ENCODE measurements around the gene SCFD2.

DNA sequence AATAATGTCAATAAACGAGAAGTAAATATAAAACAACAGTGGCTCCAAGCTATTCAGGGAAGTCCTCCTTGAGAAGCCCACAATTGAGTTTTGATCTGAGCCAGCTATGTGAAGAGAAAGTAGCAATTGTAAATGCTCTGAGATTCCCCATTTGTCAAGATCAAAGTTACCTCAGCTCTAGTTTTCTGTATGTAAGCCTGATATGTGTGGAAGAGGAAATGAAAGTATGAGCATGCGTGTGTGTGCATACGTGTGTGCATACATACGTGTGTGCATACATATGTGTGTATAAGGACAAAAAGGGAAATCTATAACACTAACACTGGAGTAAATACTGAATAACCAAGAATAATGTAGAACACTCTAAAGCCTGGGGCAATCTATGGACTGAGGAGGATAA, 130.3 kb downstream of the SCFD2 start:
- TF ChIP-seq, protein P1, sequence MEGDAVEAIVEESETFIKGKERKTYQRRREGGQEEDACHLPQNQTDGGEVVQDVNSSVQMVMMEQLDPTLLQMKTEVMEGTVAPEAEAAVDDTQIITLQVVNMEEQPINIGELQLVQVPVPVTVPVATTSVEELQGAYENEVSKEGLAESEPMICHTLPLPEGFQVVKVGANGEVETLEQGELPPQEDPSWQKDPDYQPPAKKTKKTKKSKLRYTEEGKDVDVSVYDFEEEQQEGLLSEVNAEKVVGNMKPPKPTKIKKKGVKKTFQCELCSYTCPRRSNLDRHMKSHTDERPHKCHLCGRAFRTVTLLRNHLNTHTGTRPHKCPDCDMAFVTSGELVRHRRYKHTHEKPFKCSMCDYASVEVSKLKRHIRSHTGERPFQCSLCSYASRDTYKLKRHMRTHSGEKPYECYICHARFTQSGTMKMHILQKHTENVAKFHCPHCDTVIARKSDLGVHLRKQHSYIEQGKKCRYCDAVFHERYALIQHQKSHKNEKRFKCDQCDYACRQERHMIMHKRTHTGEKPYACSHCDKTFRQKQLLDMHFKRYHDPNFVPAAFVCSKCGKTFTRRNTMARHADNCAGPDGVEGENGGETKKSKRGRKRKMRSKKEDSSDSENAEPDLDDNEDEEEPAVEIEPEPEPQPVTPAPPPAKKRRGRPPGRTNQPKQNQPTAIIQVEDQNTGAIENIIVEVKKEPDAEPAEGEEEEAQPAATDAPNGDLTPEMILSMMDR (IDR thresholded peaks at IDR 0.05; ENCODE audit: extremely low read depth in 1 of 2, insufficient read depth in 1 of 2, low read depth in 1 of 2, low read length in 2 of 2), result no peak
- no peak for TF ChIP-seq EZH2 (IDR thresholded peaks at IDR 0.05; ENCODE audit: borderline replicate concordance, low read depth, low read length, severe bottlenecking)
- no peak for TF ChIP-seq POLR2A (IDR thresholded peaks at IDR 0.05; ENCODE audit: low read depth, low read length)
- no peak for TF ChIP-seq POLR2AphosphoS5 (IDR thresholded peaks at IDR 0.05; ENCODE audit: insufficient read depth, low read depth, low read length)
- TF ChIP-seq GATA2 (IDR thresholded peaks at IDR 0.05; ENCODE audit: insufficient read depth, insufficient read length, low read depth, low read length), result no peak
